ENCODE results near the gene IQGAP1. TPM values are rescaled to one million over a fixed set of nuclear protein-coding genes. Genes with fewer than 3 reads are reported as not detected.

IQGAP1 gene
- total and polyA plus RNA-seq, 2 of the 4 experiments (the other 2 are of a cell fraction), result 87.5 to 207 TPM

DNA sequence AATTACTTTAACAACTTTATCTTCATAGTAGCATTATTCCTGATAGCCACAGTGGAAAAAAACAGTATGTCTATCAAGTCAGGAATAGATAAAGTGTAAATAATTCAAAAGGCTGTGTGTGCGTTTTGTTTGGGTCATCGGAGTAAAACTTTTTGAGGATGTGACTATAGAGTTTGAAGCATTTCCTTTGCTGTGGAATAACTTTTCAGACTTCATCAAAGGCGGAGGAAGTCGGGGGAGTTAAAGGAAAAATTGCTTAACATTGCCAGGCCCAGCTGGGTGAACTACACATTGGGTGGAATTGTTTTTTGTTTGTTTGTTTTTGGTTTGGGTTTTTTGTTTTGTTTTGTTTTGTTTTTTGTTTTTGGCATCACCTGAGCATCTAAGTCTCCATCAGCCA lies 71.3 kb downstream of the IQGAP1 start:
- peaks cover 28% of the 10 kb centered on the region; the same call in 1 of the 2 replicates for H4K20me1 ChIP-seq (ENCODE audit: insufficient read depth, low read length)
- BruUV-seq (replicated peaks), result no TSS peak
- H3K9ac ChIP-seq (ENCODE audit: low read depth, low read length), result no peak overlapping the region
- peaks cover 5% of the 10 kb centered on the region for H3K9me1 ChIP-seq (ENCODE audit: insufficient read depth, low read length)
- TF ChIP-seq RAD21 (IDR thresholded peaks at IDR 0.05; ENCODE audit: low read length), result no peak
- TF ChIP-seq MAFK (IDR thresholded peaks at IDR 0.05; ENCODE audit: low read depth, low read length), result no peak
- no peak for TF ChIP-seq BHLHE40 (IDR thresholded peaks at IDR 0.05; ENCODE audit: low read depth, low read length)
- TF ChIP-seq CEBPB (IDR thresholded peaks at IDR 0.05; ENCODE audit: low read depth, low read length), result no peak
- TF ChIP-seq RFX5 (IDR thresholded peaks at IDR 0.05; ENCODE audit: low read depth, low read length), result no peak
- no peak for TF ChIP-seq RCOR1 (IDR thresholded peaks at IDR 0.05; ENCODE audit: insufficient replicate concordance, low read length)
- no peak overlapping the region for H3K56ac ChIP-seq (ENCODE audit: extremely low read depth, insufficient read depth, low read length)
- H4K91ac ChIP-seq (ENCODE audit: insufficient read depth, low read depth, low read length), result no peak overlapping the region
- 57% methylated on average over 4 of the region's 4 CpGs; no CpG with 5 or more reads in 1 of the 2 experiments for WGBS, 2 experiments (ENCODE audit: extremely low coverage in 2 of 2, insufficient read length in 1 of 2)
- no peak overlapping the region for H3K27ac ChIP-seq (ENCODE audit: insufficient read depth, low read length)
- H3K14ac ChIP-seq (replicated peaks; ENCODE audit: low read depth, low read length), result no peak overlapping the region
- no peaks in the 10 kb centered on the region for H3K9me3 ChIP-seq (ENCODE audit: control insufficient read depth, insufficient read depth, low read length)
- H2BK5ac ChIP-seq (ENCODE audit: low read depth, low read length, poor library complexity, severe bottlenecking), result no peak overlapping the region
- H4K8ac ChIP-seq (ENCODE audit: low read depth in 2 of 2, low read length in 2 of 2), result no peak overlapping the region
- no peak overlapping the region for H3K4me2 ChIP-seq (ENCODE audit: low read depth, low read length)
- H3K79me1 ChIP-seq (ENCODE audit: low read depth in 1 of 2, low read length in 2 of 2), result peaks cover 38 to 64% of the 10 kb centered on the region in 2 experiments
- ATAC-seq (ENCODE audit: low read depth) (no peak), DNase-seq (no peak)
- ChIA-PET CTCF (no interaction called here), POLR2A (ENCODE audit: unreplicated experiment) (no interaction called here)
- H2BK120ac ChIP-seq (ENCODE audit: low read depth, low read length), result no peak overlapping the region
- H3K23ac ChIP-seq (ENCODE audit: low read depth, low read length), result no peak overlapping the region
- H3K4ac ChIP-seq (ENCODE audit: low read depth, low read length), result no peak overlapping the region
- peaks cover 1% of the 10 kb centered on the region; the same call in 1 of the 2 replicates for H3K4me1 ChIP-seq (ENCODE audit: control insufficient read depth, insufficient read depth, low read length)
- intact Hi-C loops (cut with micrococcal nuclease) (no loop called here), dilution Hi-C loops (cut with HindIII; ENCODE audit: low sequenced_read_pairs, unreplicated experiment) (no loop called here), in situ Hi-C loops (cut with MboI; ENCODE audit: low sequenced_read_pairs) (no loop called here)
- no peak overlapping the region for H2BK15ac ChIP-seq (ENCODE audit: low read depth, low read length)
- no peak overlapping the region for H4K5ac ChIP-seq (ENCODE audit: low read depth, low read length)
- H2AFZ ChIP-seq (replicated peaks; ENCODE audit: low read length, poor library complexity), result no peak overlapping the region
- no peaks in the 10 kb centered on the region for H3K27me3 ChIP-seq (ENCODE audit: control insufficient read depth, insufficient read depth, low read length)
- peaks cover 26% of the 10 kb centered on the region for H3K36me3 ChIP-seq (ENCODE audit: control insufficient read depth, insufficient read depth, low read length)
- no peak overlapping the region for H3K4me3 ChIP-seq (ENCODE audit: insufficient read depth, low read depth, low read length)
- no peak overlapping the region for H2AK9ac ChIP-seq (replicated peaks; ENCODE audit: low read depth, low read length, poor library complexity)
- no peak overlapping the region for H2AK5ac ChIP-seq (ENCODE audit: low read depth, low read length)
- H3K18ac ChIP-seq (ENCODE audit: low read depth, low read length), result no peak overlapping the region
- no peak overlapping the region for H2BK20ac ChIP-seq (ENCODE audit: low read depth, low read length)
